ENCODE measurements around the gene FNIP2.

DNA sequence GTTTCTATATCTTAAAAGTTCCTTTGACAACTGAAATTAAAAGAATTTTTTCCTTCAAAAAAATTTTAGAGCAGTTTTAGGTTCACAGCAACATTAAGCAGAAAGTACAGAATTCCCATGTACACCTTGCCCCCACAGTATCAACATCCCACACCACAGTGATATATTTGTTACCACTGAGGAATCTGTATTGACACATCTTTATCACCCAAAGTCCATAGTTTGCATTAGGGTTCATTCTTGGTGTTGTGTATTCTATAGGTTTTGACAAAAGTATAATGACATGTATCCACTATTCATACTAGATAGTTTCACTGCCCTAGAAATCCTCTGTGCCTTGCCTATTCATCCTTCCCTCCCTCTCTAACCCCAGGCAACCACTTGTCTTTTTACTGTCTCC lies 43.7 kb downstream of the FNIP2 start:
- TF ChIP-seq, protein P1, sequence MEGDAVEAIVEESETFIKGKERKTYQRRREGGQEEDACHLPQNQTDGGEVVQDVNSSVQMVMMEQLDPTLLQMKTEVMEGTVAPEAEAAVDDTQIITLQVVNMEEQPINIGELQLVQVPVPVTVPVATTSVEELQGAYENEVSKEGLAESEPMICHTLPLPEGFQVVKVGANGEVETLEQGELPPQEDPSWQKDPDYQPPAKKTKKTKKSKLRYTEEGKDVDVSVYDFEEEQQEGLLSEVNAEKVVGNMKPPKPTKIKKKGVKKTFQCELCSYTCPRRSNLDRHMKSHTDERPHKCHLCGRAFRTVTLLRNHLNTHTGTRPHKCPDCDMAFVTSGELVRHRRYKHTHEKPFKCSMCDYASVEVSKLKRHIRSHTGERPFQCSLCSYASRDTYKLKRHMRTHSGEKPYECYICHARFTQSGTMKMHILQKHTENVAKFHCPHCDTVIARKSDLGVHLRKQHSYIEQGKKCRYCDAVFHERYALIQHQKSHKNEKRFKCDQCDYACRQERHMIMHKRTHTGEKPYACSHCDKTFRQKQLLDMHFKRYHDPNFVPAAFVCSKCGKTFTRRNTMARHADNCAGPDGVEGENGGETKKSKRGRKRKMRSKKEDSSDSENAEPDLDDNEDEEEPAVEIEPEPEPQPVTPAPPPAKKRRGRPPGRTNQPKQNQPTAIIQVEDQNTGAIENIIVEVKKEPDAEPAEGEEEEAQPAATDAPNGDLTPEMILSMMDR (IDR thresholded peaks at IDR 0.05): no peak
- no peak for TF ChIP-seq POLR2A (IDR thresholded peaks at IDR 0.05)
